ENCODE measurements around the gene FNDC3A. TPM values are rescaled to one million over a fixed set of nuclear protein-coding genes. Genes with fewer than 3 reads are reported as not detected.
"Not testable (repeated sequence)": the region's sequence is repeated elsewhere in the genome, so short reads cannot be mapped to it uniquely, and the experiment has no call there.

The FNDC3A gene
- total RNA-seq, 1 donor from 2014 or later: 51.9 TPM

DNA sequence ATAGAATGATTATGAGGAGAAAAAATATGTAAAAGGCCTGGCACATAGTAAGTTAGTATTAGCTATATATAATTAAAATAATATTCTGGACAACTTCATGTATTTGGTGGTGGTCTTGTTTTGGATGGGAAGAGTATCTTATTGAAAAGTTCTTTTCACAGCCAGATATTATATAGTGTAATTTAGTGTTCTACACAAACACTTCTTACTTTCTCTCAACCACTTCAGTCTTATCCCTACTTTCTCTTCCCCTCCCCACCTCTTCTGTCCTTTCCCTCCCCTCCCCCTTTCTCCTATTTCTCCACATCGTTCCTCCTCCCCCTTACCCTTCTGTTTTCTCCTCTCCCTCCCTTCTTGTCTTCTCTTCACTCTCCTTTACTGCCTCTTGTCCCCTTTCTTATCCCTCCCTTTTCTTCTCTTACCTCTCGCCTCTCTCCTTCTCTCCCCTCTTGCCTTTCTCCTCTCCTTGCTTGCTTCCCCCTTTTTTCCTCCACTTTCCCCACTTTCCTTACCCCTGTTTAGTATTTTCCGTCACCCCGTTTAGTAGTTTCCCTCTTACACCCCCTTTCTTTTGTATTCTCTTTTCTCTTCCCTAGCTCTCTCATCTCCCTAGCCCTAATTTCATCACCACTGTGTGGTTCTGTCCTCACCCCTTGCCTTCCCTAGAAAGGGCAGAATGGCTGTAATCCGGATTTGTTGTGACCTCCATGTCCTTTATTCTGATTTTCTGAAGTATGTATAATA, 137.2 kb downstream of the FNDC3A start:
- TF ChIP-seq, protein P1, sequence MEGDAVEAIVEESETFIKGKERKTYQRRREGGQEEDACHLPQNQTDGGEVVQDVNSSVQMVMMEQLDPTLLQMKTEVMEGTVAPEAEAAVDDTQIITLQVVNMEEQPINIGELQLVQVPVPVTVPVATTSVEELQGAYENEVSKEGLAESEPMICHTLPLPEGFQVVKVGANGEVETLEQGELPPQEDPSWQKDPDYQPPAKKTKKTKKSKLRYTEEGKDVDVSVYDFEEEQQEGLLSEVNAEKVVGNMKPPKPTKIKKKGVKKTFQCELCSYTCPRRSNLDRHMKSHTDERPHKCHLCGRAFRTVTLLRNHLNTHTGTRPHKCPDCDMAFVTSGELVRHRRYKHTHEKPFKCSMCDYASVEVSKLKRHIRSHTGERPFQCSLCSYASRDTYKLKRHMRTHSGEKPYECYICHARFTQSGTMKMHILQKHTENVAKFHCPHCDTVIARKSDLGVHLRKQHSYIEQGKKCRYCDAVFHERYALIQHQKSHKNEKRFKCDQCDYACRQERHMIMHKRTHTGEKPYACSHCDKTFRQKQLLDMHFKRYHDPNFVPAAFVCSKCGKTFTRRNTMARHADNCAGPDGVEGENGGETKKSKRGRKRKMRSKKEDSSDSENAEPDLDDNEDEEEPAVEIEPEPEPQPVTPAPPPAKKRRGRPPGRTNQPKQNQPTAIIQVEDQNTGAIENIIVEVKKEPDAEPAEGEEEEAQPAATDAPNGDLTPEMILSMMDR (IDR thresholded peaks at IDR 0.05): no peak
- peak overlapping the region; percentile 42 for H3K4me3 Mint-ChIP-seq (ENCODE audit: unreplicated experiment)
- H3K9me3 Mint-ChIP-seq (ENCODE audit: unreplicated experiment): no peaks in the 10 kb centered on the region
- peaks cover 39% of the 10 kb centered on the region for H3K4me1 Mint-ChIP-seq (ENCODE audit: unreplicated experiment)
- peak overlapping the region; percentile 76 for H3K27ac Mint-ChIP-seq (ENCODE audit: unreplicated experiment)
- H3K27me3 Mint-ChIP-seq (ENCODE audit: unreplicated experiment): no peaks in the 10 kb centered on the region
- H3K36me3 Mint-ChIP-seq (ENCODE audit: unreplicated experiment): peaks cover 30% of the 10 kb centered on the region
- no peak for DNase-seq (ENCODE audit: extremely low spot score, unreplicated experiment)

DNA sequence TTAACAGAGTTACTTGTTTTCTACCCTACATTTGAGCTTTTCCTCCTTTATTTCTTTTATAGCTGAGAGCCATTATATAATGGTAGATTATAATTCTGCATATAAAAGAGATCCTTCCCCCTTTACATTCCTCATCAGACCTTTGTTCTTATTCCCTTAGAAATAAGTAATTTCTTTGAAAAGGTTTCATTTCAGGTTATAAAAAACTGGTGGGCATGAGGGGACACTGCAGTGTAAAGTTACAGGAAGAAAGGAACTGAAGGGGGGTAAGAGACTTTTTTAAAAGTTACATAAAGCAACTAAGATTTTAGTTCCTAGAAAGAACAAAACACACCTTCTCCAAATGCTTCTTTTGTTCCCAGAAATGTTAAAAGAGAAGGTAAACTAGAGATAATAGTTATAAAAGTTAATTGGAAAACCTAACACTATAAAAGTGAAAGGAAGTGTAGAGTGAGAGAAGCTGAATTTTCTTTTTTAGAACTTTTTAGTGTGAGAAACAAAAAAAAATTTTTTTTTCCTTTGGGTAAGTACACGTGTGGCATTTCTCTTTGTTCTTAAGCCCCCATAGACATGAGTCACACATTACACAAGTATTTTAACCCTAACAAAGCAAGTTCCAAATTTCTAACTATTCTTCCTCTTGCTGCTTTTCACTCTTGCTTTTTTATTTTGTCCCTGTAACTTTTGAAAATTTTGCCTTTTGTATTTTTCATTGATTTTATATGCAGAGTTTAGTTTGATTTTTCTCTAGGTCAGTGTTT, 138.0 kb downstream of the FNDC3A start:
- DNase-seq (ENCODE audit: extremely low spot score, unreplicated experiment): no peak
- TF ChIP-seq, protein P1 (IDR thresholded peaks at IDR 0.05): no peak
- Mint-ChIP-seq H3K36me3 (ENCODE audit: unreplicated experiment) (peaks cover 38% of the 10 kb centered on the region), H3K4me3 (ENCODE audit: unreplicated experiment) (peak overlapping the region; percentile 42), H3K27ac (ENCODE audit: unreplicated experiment) (peak overlapping the region; percentile 76), H3K4me1 (ENCODE audit: unreplicated experiment) (peaks cover 39% of the 10 kb centered on the region), H3K9me3 (ENCODE audit: unreplicated experiment) (no peaks in the 10 kb centered on the region), H3K27me3 (ENCODE audit: unreplicated experiment) (no peaks in the 10 kb centered on the region)

DNA sequence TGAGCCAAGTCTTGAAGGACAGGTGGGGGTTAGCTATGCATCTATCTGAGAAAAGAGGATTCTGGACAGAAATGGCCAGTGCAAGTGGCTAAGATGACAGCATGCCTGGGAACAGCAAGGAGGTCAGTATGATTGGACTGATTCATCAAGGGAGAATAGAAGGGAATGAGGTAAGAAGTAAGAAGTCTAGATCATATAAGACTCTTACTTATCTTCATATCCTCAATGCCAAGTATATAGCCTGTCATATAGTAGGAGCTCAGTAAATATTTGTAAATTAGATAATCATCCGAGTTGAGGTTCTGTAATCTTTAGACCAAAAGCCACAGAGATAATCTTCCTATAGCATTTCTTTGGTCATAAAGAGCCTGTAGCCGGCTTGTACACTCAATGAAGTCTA, 141.2 kb downstream of the FNDC3A start:
- Mint-ChIP-seq H3K4me3 (ENCODE audit: unreplicated experiment) (no peak overlapping the region), H3K27me3 (ENCODE audit: unreplicated experiment) (no peaks in the 10 kb centered on the region), H3K27ac (ENCODE audit: unreplicated experiment) (no peak overlapping the region), H3K4me1 (ENCODE audit: unreplicated experiment) (peaks cover 23% of the 10 kb centered on the region), H3K9me3 (ENCODE audit: unreplicated experiment) (peaks cover 17% of the 10 kb centered on the region), H3K36me3 (ENCODE audit: unreplicated experiment) (peaks cover 63% of the 10 kb centered on the region)
- TF ChIP-seq, protein P1 (IDR thresholded peaks at IDR 0.05): no peak
- no peak for DNase-seq (ENCODE audit: extremely low spot score, unreplicated experiment)

DNA sequence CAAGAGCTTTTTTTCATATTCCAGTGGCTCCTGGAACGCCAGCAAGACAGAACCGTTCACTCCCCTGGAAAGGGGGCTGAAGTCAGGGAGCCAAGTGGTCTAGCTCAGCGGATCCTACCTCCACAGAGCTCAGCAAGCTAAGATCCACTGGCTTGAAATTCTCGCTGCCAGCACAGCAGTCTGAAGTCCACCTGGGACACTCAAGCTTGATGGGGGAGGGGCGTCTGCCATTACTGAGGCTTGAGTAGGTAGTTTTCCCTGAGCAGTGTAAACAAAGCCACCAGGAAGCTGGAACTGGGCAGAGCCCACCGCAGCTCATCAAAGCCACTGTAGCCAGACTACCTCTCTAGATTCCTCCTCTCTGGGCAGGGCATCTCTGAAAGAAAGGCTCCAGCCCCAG, 142.7 kb downstream of the FNDC3A start:
- Mint-ChIP-seq H3K9me3 (ENCODE audit: unreplicated experiment) (peaks cover 28% of the 10 kb centered on the region), H3K36me3 (ENCODE audit: unreplicated experiment) (peaks cover 63% of the 10 kb centered on the region), H3K4me1 (ENCODE audit: unreplicated experiment) (peaks cover 10% of the 10 kb centered on the region)
- H3K27me3 Mint-ChIP-seq (ENCODE audit: unreplicated experiment); DNase-seq (ENCODE audit: extremely low spot score, unreplicated experiment); H3K4me3 Mint-ChIP-seq (ENCODE audit: unreplicated experiment); H3K27ac Mint-ChIP-seq (ENCODE audit: unreplicated experiment): not testable (repeated sequence)

DNA sequence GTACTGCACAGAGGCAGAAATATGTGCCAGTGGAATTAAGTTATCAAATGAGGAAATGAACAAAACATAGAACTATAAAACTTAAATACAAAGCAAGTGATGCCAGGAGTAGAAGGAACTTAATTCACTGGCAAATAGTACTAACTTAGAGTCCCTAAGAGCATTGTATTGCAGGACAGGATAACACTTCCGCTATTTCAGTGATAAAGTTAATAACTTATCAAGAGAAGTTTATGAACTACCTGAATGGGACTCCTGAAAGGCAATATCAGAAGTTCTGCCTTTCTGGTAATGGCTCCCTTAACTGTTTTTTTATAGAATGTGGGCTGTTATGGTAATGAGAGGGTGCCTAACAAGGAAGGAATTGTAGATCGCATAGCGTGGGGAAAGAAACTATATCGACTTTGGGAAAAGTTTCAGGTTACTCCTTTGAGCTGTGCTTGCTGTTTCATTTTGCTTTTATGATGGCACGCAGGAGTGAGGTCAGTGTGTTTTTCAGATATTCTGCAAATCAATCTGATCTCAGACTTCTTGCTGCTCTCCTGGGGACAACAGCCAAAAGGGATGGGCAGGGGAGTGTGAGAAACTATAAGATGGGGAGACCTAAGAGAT, 149.1 kb downstream of the FNDC3A start:
- no peaks in the 10 kb centered on the region for H3K27me3 Mint-ChIP-seq (ENCODE audit: unreplicated experiment)
- H3K4me1 Mint-ChIP-seq (ENCODE audit: unreplicated experiment): peaks cover 8% of the 10 kb centered on the region
- H3K4me3 Mint-ChIP-seq (ENCODE audit: unreplicated experiment): no peak overlapping the region
- H3K9me3 Mint-ChIP-seq (ENCODE audit: unreplicated experiment): peaks cover 23% of the 10 kb centered on the region
- peak overlapping the region; percentile 67 for H3K27ac Mint-ChIP-seq (ENCODE audit: unreplicated experiment)
- TF ChIP-seq, protein P1 (IDR thresholded peaks at IDR 0.05): no peak
- DNase-seq (ENCODE audit: extremely low spot score, unreplicated experiment): no peak
- H3K36me3 Mint-ChIP-seq (ENCODE audit: unreplicated experiment): peaks cover 21% of the 10 kb centered on the region
